H9 (cell line): Measurements from ENCODE around the gene GALNT9. TPM values are rescaled to one million over a fixed set of nuclear protein-coding genes. Genes with fewer than 3 reads are reported as not detected.

ENCODE experiments used
- DNase-seq: peaks from one replicate; pipeline ENCODE4 v3.0.0-alpha.2; 2017
- H2AFZ ChIP-seq: one replicate; pipeline ENCODE4 v1.6.1; 2013; ENCODE audit warnings: mild to moderate bottlenecking, low read length, control low read depth, moderate library complexity
- H2AK5ac ChIP-seq: 2 replicates; pipeline ENCODE4 v1.6.1; 2013; ENCODE audit warnings: low read length, control low read depth, mixed read lengths; ENCODE audit not compliant: insufficient read length
- H2BK120ac ChIP-seq: one replicate; pipeline ENCODE4 v1.6.1; 2013; ENCODE audit warnings: low read depth, mild to moderate bottlenecking, low read length, control low read depth, inconsistent platforms; ENCODE audit not compliant: poor library complexity, severe bottlenecking
- H2BK12ac ChIP-seq: 2 replicates; pipeline ENCODE4 v1.6.1; 2013; ENCODE audit warnings: low read length, control low read depth, mixed read lengths, low read depth; ENCODE audit not compliant: insufficient read length
- H2BK15ac ChIP-seq: 2 replicates; pipeline ENCODE4 v1.6.1; 2013; ENCODE audit warnings: low read depth, low read length, control low read depth
- H2BK20ac ChIP-seq: one replicate; pipeline ENCODE4 v1.6.1; 2013; ENCODE audit warnings: low read depth, mild to moderate bottlenecking, low read length, control low read depth, inconsistent platforms; ENCODE audit not compliant: poor library complexity, severe bottlenecking
- H2BK5ac ChIP-seq: 2 replicates; pipeline ENCODE4 v1.6.1; 2013; ENCODE audit warnings: low read length, control low read depth, mixed read lengths; ENCODE audit not compliant: insufficient read length
- H3K14ac ChIP-seq: 2 replicates; pipeline ENCODE4 v1.6.1; 2013; ENCODE audit warnings: low read length, control low read depth; ENCODE audit not compliant: insufficient read depth
- H3K18ac ChIP-seq: 2 replicates; pipeline ENCODE4 v1.6.1; 2013; ENCODE audit warnings: low read depth, mild to moderate bottlenecking, mixed read lengths, low read length, control low read depth; ENCODE audit not compliant: insufficient read length
- H3K23ac ChIP-seq: 2 replicates; pipeline ENCODE4 v1.6.1; 2013; ENCODE audit warnings: low read length, control low read depth, mixed read lengths, low read depth; ENCODE audit not compliant: insufficient read length
- H3K23me2 ChIP-seq: 2 replicates; pipeline ENCODE4 v1.6.1; 2013; ENCODE audit warnings: low read depth, mild to moderate bottlenecking, mixed read lengths, low read length, control low read depth; ENCODE audit not compliant: insufficient read length, poor library complexity, severe bottlenecking
- H3K27ac ChIP-seq: 2 replicates; pipeline ENCODE4 v1.5.1; 2013; ENCODE audit warnings: low read length, control low read depth, mixed read lengths, low read depth; ENCODE audit not compliant: insufficient read length
- H3K27me3 ChIP-seq: 2 replicates; pipeline ENCODE4 v1.6.1; 2013; ENCODE audit warnings: low read length, control low read depth, inconsistent platforms; ENCODE audit not compliant: insufficient read depth
- H3K4ac ChIP-seq: 2 replicates; pipeline ENCODE4 v1.6.1; 2013; ENCODE audit warnings: low read depth, mild to moderate bottlenecking, control low read depth, inconsistent platforms, low read length, moderate library complexity
- H3K4me1 ChIP-seq: 2 replicates; pipeline ENCODE4 v1.6.1; 2013; ENCODE audit warnings: low read length, control low read depth, inconsistent platforms; ENCODE audit not compliant: insufficient read depth
- H3K4me2 ChIP-seq: 2 replicates; pipeline ENCODE4 v1.6.1; 2013; ENCODE audit warnings: low read length, control low read depth, mixed read lengths; ENCODE audit not compliant: insufficient read length, insufficient read depth
- H3K56ac ChIP-seq: 2 replicates; pipeline ENCODE4 v1.6.1; 2013; ENCODE audit warnings: low read depth, mild to moderate bottlenecking, mixed read lengths, low read length, control low read depth; ENCODE audit not compliant: insufficient read length
- H3K79me1 ChIP-seq: 2 replicates; pipeline ENCODE4 v1.6.1; 2013; ENCODE audit warnings: low read depth, mild to moderate bottlenecking, moderate library complexity, low read length, control low read depth, inconsistent platforms; ENCODE audit not compliant: insufficient read depth, poor library complexity, severe bottlenecking
- H3K79me2 ChIP-seq: 2 replicates; pipeline ENCODE4 v1.6.1; 2013; ENCODE audit warnings: low read length, control low read depth, inconsistent platforms; ENCODE audit not compliant: insufficient read depth
- H3K9ac ChIP-seq: 2 replicates; pipeline ENCODE4 v1.6.1; 2013; ENCODE audit warnings: low read length, control low read depth, mixed read lengths; ENCODE audit not compliant: insufficient read length; ENCODE audit errors: extremely low read depth
- H3K9me3 ChIP-seq: one replicate; pipeline ENCODE4 v1.6.1; 2013; ENCODE audit warnings: low read depth, low read length, inconsistent platforms; ENCODE audit not compliant: control insufficient read depth
- H3T11ph ChIP-seq: one replicate; pipeline ENCODE4 v1.6.1; 2013; ENCODE audit warnings: mild to moderate bottlenecking, low read length, control low read depth, inconsistent platforms
- H4K20me1 ChIP-seq: one replicate; pipeline ENCODE4 v1.6.1; 2013; ENCODE audit not compliant: control insufficient read depth, insufficient read length, insufficient read depth
- H4K5ac ChIP-seq: 2 replicates; pipeline ENCODE4 v1.6.1; 2013; ENCODE audit warnings: low read depth, mild to moderate bottlenecking, mixed read lengths, low read length, control low read depth; ENCODE audit not compliant: insufficient read length
- H4K8ac ChIP-seq: replicated peaks from 2 replicates; pipeline ENCODE4 v1.6.1; 2013; ENCODE audit warnings: low read length, control low read depth, mixed read lengths, low read depth; ENCODE audit not compliant: insufficient read length
- H4K91ac ChIP-seq: 2 replicates; pipeline ENCODE4 v1.6.1; 2013; ENCODE audit warnings: low read depth, mild to moderate bottlenecking, moderate library complexity, mixed read lengths, low read length, control low read depth; ENCODE audit not compliant: insufficient read length
- H3K27ac Mint-ChIP-seq, 3 experiments: 2 replicates in 2 of 3; 3 replicates in 1 of 3; pipeline ENCODE4 v1.8.0; 2020 to 2021; ENCODE audit warnings: mixed read lengths in 3 of 3, mild to moderate bottlenecking in 1 of 3, moderate library complexity in 1 of 3
- H3K27me3 Mint-ChIP-seq: 2 replicates; pipeline ENCODE4 v1.8.0; 2021; ENCODE audit warnings: low read depth, mild to moderate bottlenecking, moderate library complexity, mixed read lengths
- H3K36me3 Mint-ChIP-seq, 3 experiments: 2 replicates in 2 of 3; 3 replicates in 1 of 3; pipeline ENCODE4 v1.8.0; 2020 to 2021; ENCODE audit warnings: low read depth in 3 of 3, mixed read lengths in 3 of 3; ENCODE audit not compliant: insufficient read depth in 1 of 3
- H3K4me1 Mint-ChIP-seq, 2 experiments: 2 replicates each; pipeline ENCODE4 v1.8.0; 2020; ENCODE audit warnings: mixed read lengths in 2 of 2
- H3K4me3 Mint-ChIP-seq, 2 experiments: 2 replicates in 1 of 2; 3 replicates in 1 of 2; pipeline ENCODE4 v1.8.0; 2020 to 2021; ENCODE audit warnings: mild to moderate bottlenecking in 2 of 2, mixed read lengths in 2 of 2, moderate library complexity in 1 of 2
- H3K9me3 Mint-ChIP-seq, 2 experiments: 2 replicates in 1 of 2; 3 replicates in 1 of 2; pipeline ENCODE4 v1.8.0; 2020; ENCODE audit warnings: mild to moderate bottlenecking in 2 of 2, mixed read lengths in 2 of 2, moderate library complexity in 1 of 2
- CTCF ChIP-seq: fragments of 200-600 bp; sonication (generic); conservative IDR thresholded peaks from 3 replicates; pipeline ENCODE4 v1.8.0; 2021; ENCODE audit warnings: antibody characterized with exemption, mild to moderate bottlenecking
- WGBS: extraction: QIAGEN DNeasy Blood & Tissue Kit; methylation state at CpG from one replicate; pipeline ENCODE4 v1.1.7; 2013; ENCODE audit warnings: missing lambda C conversion rate, low lambda C conversion rate, mixed read lengths; ENCODE audit not compliant: insufficient read length; ENCODE audit errors: extremely low coverage; 5-methylcytosine and 5-hydroxymethylcytosine counted together
- total RNA-seq: library from RNA; stranded (reverse); gene quantifications from 2 replicates; pipeline ENCODE4 v1.2.1, GENCODE V29; 2021

The GALNT9 gene
- total RNA-seq, 1 experiment from 2014 or later: 0.35 TPM

DNA sequence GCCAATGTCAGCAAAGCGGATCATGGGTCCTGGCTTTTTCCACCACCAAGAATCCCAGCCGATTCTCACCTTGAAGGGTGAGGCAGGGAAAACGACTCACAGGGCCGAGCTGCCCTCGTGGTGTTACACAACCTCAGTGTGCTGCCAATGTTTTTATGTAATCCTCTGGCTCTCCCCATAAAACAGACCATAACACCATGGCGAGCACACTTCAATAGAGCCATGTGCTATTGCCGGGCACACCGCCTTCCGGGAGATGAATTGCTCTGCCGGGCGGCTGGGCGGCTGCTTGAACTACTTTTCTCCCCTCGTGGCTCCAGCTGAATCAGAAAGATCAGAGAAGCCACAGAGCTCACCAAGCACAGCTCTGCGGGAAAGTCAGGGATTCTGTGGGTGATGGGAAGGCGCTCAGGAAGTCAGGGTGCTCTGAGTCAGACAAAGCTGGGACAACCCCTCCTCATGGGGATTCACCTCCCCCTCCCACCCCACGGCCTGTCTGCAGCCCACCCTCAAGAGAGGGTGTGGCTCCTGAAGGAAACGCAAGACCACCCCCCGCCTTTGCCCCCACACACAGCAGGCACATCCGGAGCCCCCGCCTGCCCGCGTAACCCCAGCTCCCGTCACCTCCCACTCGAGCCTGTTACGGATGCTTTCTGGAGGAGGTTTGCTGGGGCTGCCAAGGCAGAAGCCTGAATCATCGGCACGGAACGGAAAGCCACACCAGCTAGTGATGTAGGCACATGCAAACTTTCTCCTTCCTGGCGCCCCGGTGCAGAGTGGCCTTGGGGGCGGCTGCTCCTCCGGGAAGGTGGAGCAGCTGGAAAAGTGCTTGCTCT lies 1.8 kb downstream of the GALNT9 start:
- peaks cover 5 to 24% of the 10 kb centered on the region in 2 experiments for H3K4me1 Mint-ChIP-seq

More for the DNA sequence above, 1.8 kb downstream of the GALNT9 start:
- Histone ChIP-seq H3T11ph (no peak overlapping the region), H4K5ac (no peak overlapping the region), H2BK15ac (no peak overlapping the region), H3K79me1 (no peaks in the 10 kb centered on the region), H3K27ac (no peak overlapping the region), H2AFZ (no peak overlapping the region), H3K79me2 (no peaks in the 10 kb centered on the region), H3K4me1 (no peaks in the 10 kb centered on the region), H3K9ac (no peak overlapping the region), H3K56ac (no peak overlapping the region), H3K23me2 (no peaks in the 10 kb centered on the region), H4K91ac (no peak overlapping the region), H3K18ac (no peak overlapping the region), H2BK120ac (no peak overlapping the region), H4K8ac (no peak overlapping the region), H3K23ac (no peak overlapping the region), H2BK20ac (no peak overlapping the region), H3K27me3 (peaks cover 40% of the 10 kb centered on the region), H3K4ac (no peak overlapping the region), H2BK12ac (no peak overlapping the region), H3K9me3 (no peaks in the 10 kb centered on the region), H2AK5ac (no peak overlapping the region), H3K14ac (no peak overlapping the region; the same call in 1 of the 2 replicates), H3K4me2 (no peak overlapping the region), H2BK5ac (no peak overlapping the region), H4K20me1 (no peaks in the 10 kb centered on the region)
- no peak for DNase-seq
- Mint-ChIP-seq H3K9me3 (peaks cover 0 to 10% of the 10 kb centered on the region in 2 experiments; a peak in 3 of 5 replicates), H3K4me3 (no peak overlapping the region), H3K27ac (no peak overlapping the region), H3K27me3 (peaks cover 88% of the 10 kb centered on the region), H3K36me3 (no peaks in the 10 kb centered on the region)
- no CpG with 5 or more reads among the region's 32 CpGs for WGBS
- no peak for TF ChIP-seq CTCF
